ENCODE measurements around the gene ASPDH. TPM values are rescaled to one million over a fixed set of nuclear protein-coding genes. Genes with fewer than 3 reads are reported as not detected.
A peak's percentile ranks its signal among the peaks of the same experiment; 100 is the strongest.

The ASPDH gene
- total RNA-seq, 4 donors from 2014 or later = not detected

DNA sequence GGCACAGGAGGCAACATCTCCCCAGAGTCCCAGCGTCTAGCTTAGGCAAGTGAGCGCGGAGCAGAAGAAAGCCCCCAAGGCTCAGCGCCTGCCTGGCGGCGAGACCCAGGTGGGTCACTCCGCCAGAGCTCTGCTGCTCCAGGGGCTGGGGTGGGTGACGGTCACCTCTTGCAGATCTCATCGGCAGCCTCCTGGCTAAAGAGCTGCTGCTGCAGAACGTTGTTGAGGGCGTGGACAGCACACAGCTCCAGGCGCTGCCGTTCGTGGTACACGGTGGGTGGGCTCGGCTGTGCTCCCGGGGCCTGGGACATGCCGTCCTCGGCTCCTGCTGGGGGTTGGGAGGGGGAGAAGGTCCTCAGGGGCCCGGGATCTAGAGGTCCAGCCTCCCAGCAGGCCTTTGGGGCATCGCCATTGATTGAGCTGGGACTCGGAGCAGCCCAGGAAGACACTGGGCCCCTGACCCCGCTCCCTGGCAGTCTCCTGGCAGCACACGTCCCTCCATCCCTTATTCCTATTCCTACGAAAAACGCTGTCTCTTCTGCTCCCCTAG, 3.5 kb downstream of the ASPDH start:
- WGBS, 2 donors (ENCODE audit: low coverage in 1 of 2) = 75% methylated on average over 12 of the region's 26 CpGs; no CpG with 5 or more reads in 1 of the 2 donors
- in situ Hi-C loops (cut with MboI; ENCODE audit: low pct_ligation_motif_present in 1 of 4, low pct_unique_long_range_greater_than_20kb in 1 of 4, low sequenced_read_pairs in 3 of 4) (no loop called here), intact Hi-C loops (cut with DNase I; ENCODE audit: low total_unique reads) (no loop called here)
- H3K4me3 ChIP-seq = peak overlapping the region; percentile 62 to 92 (median 78)
- TF ChIP-seq CTCF (IDR thresholded peaks at IDR 0.05) = no peak
- no peak for TF ChIP-seq POLR2A (IDR thresholded peaks at IDR 0.05)
- no peak for TF ChIP-seq EP300 (IDR thresholded peaks at IDR 0.05; ENCODE audit: low read depth)
- TF ChIP-seq POLR2AphosphoS5 (IDR thresholded peaks at IDR 0.05) = no peak
- H3K27me3 ChIP-seq = peaks cover 13% of the 10 kb centered on the region
- peaks cover 7 to 14% (median 9%) of the 10 kb centered on the region in 4 donors for H3K4me1 ChIP-seq
- DNase-seq = no peak
- peak overlapping the region; percentile 75 to 84 (median 82) for H3K27ac ChIP-seq
- H3K9me3 ChIP-seq = no peaks in the 10 kb centered on the region
- H3K36me3 ChIP-seq = no peaks in the 10 kb centered on the region

GRCh38 chr19:50509366-50509765, 4.3 kb downstream of the ASPDH start:
- 90% methylated on average over 11 of the region's 11 CpGs; no CpG with 5 or more reads in 1 of the 2 donors for WGBS, 2 donors (ENCODE audit: low coverage in 1 of 2)
- Histone ChIP-seq H3K27me3 (peaks cover 4% of the 10 kb centered on the region), H3K4me3 (no peak overlapping the region), H3K4me1 (peaks cover 7 to 14% (median 9%) of the 10 kb centered on the region in 4 donors), H3K27ac (no peak overlapping the region), H3K9me3 (no peaks in the 10 kb centered on the region), H3K36me3 (no peaks in the 10 kb centered on the region)
- TF ChIP-seq POLR2AphosphoS5 (IDR thresholded peaks at IDR 0.05) (no peak), POLR2A (IDR thresholded peaks at IDR 0.05) (no peak), CTCF (IDR thresholded peaks at IDR 0.05) (no peak), EP300 (IDR thresholded peaks at IDR 0.05; ENCODE audit: low read depth) (no peak)
- no peak for DNase-seq
- intact Hi-C loops (cut with DNase I; ENCODE audit: low total_unique reads) = no loop called here
- in situ Hi-C loops (cut with MboI; ENCODE audit: low pct_ligation_motif_present in 1 of 4, low pct_unique_long_range_greater_than_20kb in 1 of 4, low sequenced_read_pairs in 3 of 4) = no loop called here

DNA sequence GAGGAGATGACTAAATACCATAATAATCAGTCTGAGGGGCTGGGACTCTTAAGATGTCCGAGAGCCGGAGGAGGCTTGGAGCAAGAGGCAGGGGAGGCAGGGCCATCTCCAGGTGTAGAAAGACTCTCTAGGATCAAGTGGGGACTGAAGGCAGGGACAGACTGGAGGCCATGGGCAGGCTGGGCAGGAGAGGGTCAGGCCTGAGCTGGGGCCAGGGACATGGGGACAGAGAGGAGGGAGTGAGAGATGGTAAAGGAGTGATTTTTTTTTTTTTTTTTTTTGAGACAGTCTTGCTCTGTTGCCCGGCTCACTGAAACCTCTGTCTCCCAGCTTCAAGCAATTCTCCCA, 4.9 kb downstream of the ASPDH start:
- Histone ChIP-seq H3K36me3 (no peaks in the 10 kb centered on the region), H3K27ac (no peak overlapping the region), H3K9me3 (no peaks in the 10 kb centered on the region), H3K27me3 (no peaks in the 10 kb centered on the region), H3K4me1 (peaks cover 7 to 14% (median 9%) of the 10 kb centered on the region in 4 donors), H3K4me3 (no peak overlapping the region)
- no peak for DNase-seq
- no peak for TF ChIP-seq POLR2A (IDR thresholded peaks at IDR 0.05)
- no peak for TF ChIP-seq POLR2AphosphoS5 (IDR thresholded peaks at IDR 0.05)
- no peak for TF ChIP-seq EP300 (IDR thresholded peaks at IDR 0.05; ENCODE audit: low read depth)
- no peak for TF ChIP-seq CTCF (IDR thresholded peaks at IDR 0.05)
- intact Hi-C loops (cut with DNase I; ENCODE audit: low total_unique reads) (no loop called here), in situ Hi-C loops (cut with MboI; ENCODE audit: low pct_ligation_motif_present in 1 of 4, low pct_unique_long_range_greater_than_20kb in 1 of 4, low sequenced_read_pairs in 3 of 4) (no loop called here)
- 96 to 100% methylated on average over 1 to 3 of the region's 3 CpGs for WGBS, 2 donors (ENCODE audit: low coverage in 1 of 2)

DNA sequence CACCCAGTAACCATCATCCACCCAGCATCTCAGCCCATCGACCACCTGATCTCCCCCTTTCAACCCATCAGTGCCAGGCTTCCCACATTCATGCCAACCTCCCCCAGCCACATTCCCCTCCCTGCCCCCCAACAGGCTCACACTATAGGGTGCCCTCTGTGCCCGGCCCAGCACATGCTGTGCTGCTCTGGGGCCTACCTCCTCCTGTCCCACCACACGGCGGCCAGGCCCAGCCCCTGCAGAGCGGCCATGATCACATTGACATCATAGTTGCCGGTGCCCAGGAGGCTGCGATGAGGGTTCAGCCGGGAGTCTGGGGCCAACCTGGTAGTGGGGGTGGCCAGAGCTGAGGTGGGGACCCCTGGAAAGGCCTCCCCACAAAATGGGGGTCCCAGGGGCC, 6.3 kb downstream of the ASPDH start:
- Histone ChIP-seq H3K36me3 (no peaks in the 10 kb centered on the region), H3K4me3 (no peak overlapping the region), H3K27me3 (no peaks in the 10 kb centered on the region), H3K27ac (no peak overlapping the region), H3K9me3 (no peaks in the 10 kb centered on the region), H3K4me1 (peaks cover 7 to 14% (median 9%) of the 10 kb centered on the region in 4 donors)
- in situ Hi-C loops (cut with MboI; ENCODE audit: low pct_ligation_motif_present in 1 of 4, low pct_unique_long_range_greater_than_20kb in 1 of 4, low sequenced_read_pairs in 3 of 4) = no loop called here
- 86 to 94% methylated on average over 2 to 8 of the region's 8 CpGs for WGBS, 2 donors (ENCODE audit: low coverage in 1 of 2)
- TF ChIP-seq EP300 (IDR thresholded peaks at IDR 0.05; ENCODE audit: low read depth) (no peak), CTCF (IDR thresholded peaks at IDR 0.05) (no peak), POLR2AphosphoS5 (IDR thresholded peaks at IDR 0.05) (no peak), POLR2A (IDR thresholded peaks at IDR 0.05) (no peak)
- intact Hi-C loops (cut with DNase I; ENCODE audit: low total_unique reads) = no loop called here
- DNase-seq = no peak

Data from transverse colon (tissue), 4 donors.